ENCODE data around the gene VSIR. TPM values are rescaled to one million over a fixed set of nuclear protein-coding genes. Genes with fewer than 3 reads are reported as not detected.

The VSIR gene
- total RNA-seq, result 13.9 and 32.5 TPM in 2 replicates

DNA sequence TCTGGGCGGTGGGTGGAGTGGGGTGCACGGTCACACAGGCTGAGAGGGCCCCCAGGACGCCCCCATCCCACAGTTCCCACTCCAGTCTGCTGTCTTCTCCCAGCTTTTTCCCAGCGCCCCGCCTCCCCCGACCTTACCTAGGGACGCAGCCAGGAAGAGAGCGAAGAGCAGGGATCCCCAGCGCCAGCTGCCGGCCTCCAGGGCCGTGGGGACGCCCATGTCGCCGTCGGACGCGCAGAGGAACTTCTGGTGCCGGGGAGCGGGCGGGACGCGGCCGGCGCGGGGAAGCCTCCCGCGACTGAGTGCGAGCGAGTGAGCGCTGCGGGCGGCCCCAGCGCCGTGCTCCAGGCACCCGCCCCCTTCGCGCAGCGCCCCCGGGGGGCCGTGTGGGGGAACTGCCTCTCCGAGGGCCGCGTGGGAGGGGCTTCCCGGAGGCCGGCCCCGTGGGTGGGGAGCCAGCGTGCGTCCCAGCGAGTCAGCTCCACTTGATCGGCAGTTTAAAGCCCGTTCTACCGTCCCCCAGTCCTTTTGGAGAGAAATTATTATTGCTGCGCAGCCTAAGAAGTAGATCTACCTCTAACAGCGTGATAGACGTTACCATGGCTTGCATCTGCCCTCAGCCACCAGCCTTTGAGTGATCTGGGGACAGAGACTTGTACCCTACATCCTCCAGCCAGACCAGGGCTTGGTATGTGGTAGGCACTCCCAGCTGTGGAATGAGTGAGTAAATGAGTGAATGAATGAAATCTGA lies at the start of gene VSIR:
TSS of gene VSIR (minus strand) at position 300 of the 751 bp plus-strand sequence. CDS start at position 219, 81 bp downstream.

DNA sequence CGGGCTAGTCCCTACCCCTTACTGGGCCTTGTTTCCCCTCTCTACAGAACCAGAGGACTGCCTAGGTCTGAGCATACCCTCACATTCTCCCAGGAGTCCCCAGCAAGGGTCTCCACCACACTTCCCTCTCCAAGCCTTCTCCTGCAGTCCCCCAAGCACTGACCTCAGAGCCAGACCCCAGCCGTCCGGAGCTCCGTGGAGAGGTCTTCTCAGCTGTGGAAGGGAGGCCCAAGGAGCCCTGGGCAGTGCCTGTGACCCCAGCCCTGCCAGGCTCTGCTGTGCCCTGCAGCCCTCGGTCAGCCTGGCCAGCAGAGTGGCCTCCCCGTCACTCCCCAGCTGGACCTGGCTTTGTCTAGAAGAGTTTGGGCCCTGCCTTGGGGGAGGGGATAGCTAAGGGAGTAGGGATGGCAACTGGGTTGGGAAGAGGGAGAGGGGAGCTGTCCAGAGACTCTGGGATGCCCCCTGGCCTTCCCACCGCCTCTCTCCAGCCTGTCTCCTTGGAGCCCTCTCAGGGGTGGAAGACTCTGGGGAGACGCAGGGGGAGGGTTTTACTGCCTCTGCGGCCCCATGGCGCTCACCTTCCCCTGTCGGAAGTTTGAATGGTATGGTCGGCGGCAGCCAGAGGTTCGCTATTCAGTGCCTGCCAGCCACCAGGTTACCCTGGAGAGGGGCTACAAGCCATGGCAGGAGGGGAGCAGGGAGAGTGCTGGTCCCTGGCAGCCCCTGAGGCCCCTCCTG lies 53.7 kb downstream of the VSIR start, which contains the start of gene C10orf105:
TSS of gene C10orf105 (minus strand) at position 315 of the 738 bp plus-strand sequence. CDS start 3,441 bp downstream, outside the sequence.

Other genes starting within 250 kb of the VSIR start
- not detected in 2 replicates for gene C10orf105, start 53.7 kb downstream of the VSIR start, total RNA-seq
- 878 and 914 TPM in 2 replicates for gene PSAP, start 77.7 kb upstream of the VSIR start, total RNA-seq
- 19.5 and 33.9 TPM in 2 replicates for gene CHST3, start 190.9 kb upstream of the VSIR start, total RNA-seq

Data from cardiac atrium fibroblast (primary cell).